H1 (cell line): ENCODE measurements around the gene DBNDD1. TPM values are rescaled to one million over a fixed set of nuclear protein-coding genes. Genes with fewer than 3 reads are reported as not detected.

ENCODE experiments used
- CBX5 ChIP-seq: fragments of 300-800, 300-1000 bp; sonication (generic); IDR thresholded peaks from 2 replicates; pipeline ENCODE4 v1.7.1; 2016; ENCODE audit warnings: antibody characterized with exemption, low read length, low read depth
- CHD7 ChIP-seq: fragments of 300-600 bp; sonication (generic); IDR thresholded peaks from 2 replicates; pipeline ENCODE4 v1.7.1; 2012; ENCODE audit warnings: low read length, moderate library complexity, mild to moderate bottlenecking, inconsistent platforms; ENCODE audit not compliant: insufficient replicate concordance
- JUN ChIP-seq: IDR thresholded peaks from 2 replicates; pipeline ENCODE4 v1.6.1; 2011; ENCODE audit warnings: low read depth, mild to moderate bottlenecking, improper control_type of control experiment, low read length
- polyA plus RNA-seq, 7 experiments: library from polyadenylated mRNA; depleted of rRNA in 3 of 7; stranded (reverse) in 5 of 7; unstranded in 2 of 7; fragments of >200 nt in 5 of 7; fragments of 200-250 nt in 2 of 7; gene quantifications; 1 replicate in 5 of 7; 2 replicates in 1 of 7; 4 replicates in 1 of 7; pipeline versions ENCODE4 v1.2.1 to v1.2.3, GENCODE V29; 2011 to 2013; ENCODE audit warnings: missing spikeins in 2 of 7, mixed read lengths in 2 of 7
- total RNA-seq: library from RNA; stranded (reverse); fragmentation: NEBNext Ultra II Directional; extraction: Animal tissue kit (Norgen Biotek cat#: 25700); gene quantifications from 2 replicates; pipeline ENCODE4 v1.2.1, GENCODE V29; 2021

Gene DBNDD1
- total and polyA plus RNA-seq, 2 of the 8 experiments (the other 6 are each of a cell fraction or from before 2014, with no cell fraction given) = 69.9 to 92.6 TPM

GRCh38 chr16:90043526-90043925 lies 24.3 kb upstream of the DBNDD1 start (continued):
- no peak for TF ChIP-seq CHD7
- no peak for TF ChIP-seq JUN
- TF ChIP-seq CBX5 = no peak
